Trophoblast cell (in vitro differentiated cells and primary cell): ENCODE data around the gene RAB11FIP5.

Experiments
- DNase-seq, 2 donors: peaks; one replicate each; pipeline ENCODE4 v3.0.0-alpha.2; 2016
- H2AFZ ChIP-seq: 2 replicates; pipeline ENCODE4 v1.6.1; 2013; ENCODE audit warnings: low read length, moderate library complexity, mild to moderate bottlenecking; ENCODE audit not compliant: insufficient read depth, poor library complexity
- H2AK5ac ChIP-seq: 2 replicates; pipeline ENCODE4 v1.6.1; 2013; ENCODE audit warnings: mild to moderate bottlenecking, low read length
- H2BK120ac ChIP-seq: 2 replicates; pipeline ENCODE4 v1.6.1; 2013; ENCODE audit warnings: low read length, mild to moderate bottlenecking, moderate library complexity; ENCODE audit not compliant: insufficient read depth, poor library complexity
- H2BK12ac ChIP-seq: 2 replicates; pipeline ENCODE4 v1.6.1; 2013; ENCODE audit warnings: mild to moderate bottlenecking, low read length, moderate library complexity
- H2BK5ac ChIP-seq: 2 replicates; pipeline ENCODE4 v1.6.1; 2013; ENCODE audit warnings: low read length, low read depth, moderate library complexity, mild to moderate bottlenecking; ENCODE audit not compliant: poor library complexity
- H3K14ac ChIP-seq: 2 replicates; pipeline ENCODE4 v1.6.1; 2013; ENCODE audit warnings: mild to moderate bottlenecking, low read length
- H3K18ac ChIP-seq: 2 replicates; pipeline ENCODE4 v1.6.1; 2013; ENCODE audit warnings: mild to moderate bottlenecking, low read length
- H3K23ac ChIP-seq: 2 replicates; pipeline ENCODE4 v1.6.1; 2013; ENCODE audit warnings: low read length
- H3K27ac ChIP-seq: 2 replicates; pipeline ENCODE4 v1.5.1; 2013; ENCODE audit warnings: low read depth, mild to moderate bottlenecking, inconsistent platforms, low read length, moderate library complexity
- H3K27me3 ChIP-seq: 2 replicates; pipeline ENCODE4 v1.6.1; 2013; ENCODE audit warnings: inconsistent platforms, mild to moderate bottlenecking, low read length, moderate library complexity; ENCODE audit not compliant: insufficient read depth
- H3K36me3 ChIP-seq, 2 experiments: 1 replicate in 1 of 2; 2 replicates in 1 of 2; pipeline ENCODE4 v1.6.1; 2013; ENCODE audit warnings: low read length in 2 of 2, mild to moderate bottlenecking in 2 of 2, moderate library complexity in 1 of 2; ENCODE audit not compliant: insufficient read depth in 2 of 2, control insufficient read depth in 1 of 2
- H3K4ac ChIP-seq: 2 replicates; pipeline ENCODE4 v1.6.1; 2013; ENCODE audit warnings: low read depth, mild to moderate bottlenecking, low read length, moderate library complexity
- H3K4me1 ChIP-seq, 2 experiments: 1 replicate in 1 of 2; 2 replicates in 1 of 2; pipeline ENCODE4 v1.6.1; 2013; ENCODE audit warnings: low read length in 2 of 2, mild to moderate bottlenecking in 2 of 2, moderate library complexity in 1 of 2; ENCODE audit not compliant: insufficient read depth in 2 of 2, control insufficient read depth in 1 of 2
- H3K4me2 ChIP-seq: 2 replicates; pipeline ENCODE4 v1.6.1; 2013; ENCODE audit warnings: inconsistent platforms, mild to moderate bottlenecking, low read length, moderate library complexity
- H3K4me3 ChIP-seq: 2 replicates; pipeline ENCODE4 v1.5.1; 2013; ENCODE audit warnings: mild to moderate bottlenecking, low read depth, low read length, inconsistent platforms
- H3K79me1 ChIP-seq: one replicate; pipeline ENCODE4 v1.6.1; 2013; ENCODE audit warnings: low read length
- H3K79me2 ChIP-seq: 2 replicates; pipeline ENCODE4 v1.6.1; 2013; ENCODE audit warnings: low read length, mild to moderate bottlenecking; ENCODE audit not compliant: control insufficient read depth, insufficient read depth, poor library complexity
- H3K9ac ChIP-seq: 2 replicates; pipeline ENCODE4 v1.6.1; 2013; ENCODE audit warnings: mild to moderate bottlenecking, low read length
- H3K9me3 ChIP-seq: 2 replicates; pipeline ENCODE4 v1.6.1; 2013; ENCODE audit warnings: low read depth, mild to moderate bottlenecking, control low read depth, inconsistent platforms, low read length; ENCODE audit not compliant: insufficient read depth
- H4K12ac ChIP-seq: 2 replicates; pipeline ENCODE4 v1.6.1; 2013; ENCODE audit warnings: low read depth, mild to moderate bottlenecking, low read length, moderate library complexity
- H4K8ac ChIP-seq: 2 replicates; pipeline ENCODE4 v1.6.1; 2013; ENCODE audit warnings: low read depth, mild to moderate bottlenecking, low read length, moderate library complexity
- H4K91ac ChIP-seq: one replicate; pipeline ENCODE4 v1.6.1; 2013; ENCODE audit warnings: low read depth, mild to moderate bottlenecking, low read length, moderate library complexity
- WGBS: extraction: QIAGEN DNeasy Blood & Tissue Kit; methylation state at CpG from one replicate; pipeline ENCODE4 v1.1.7; 2013; ENCODE audit warnings: missing lambda C conversion rate; ENCODE audit not compliant: insufficient read length, insufficient coverage; ENCODE audit errors: extremely low coverage; 5-methylcytosine and 5-hydroxymethylcytosine counted together

RAB11FIP5 gene

GRCh38 chr2:73109431-73110167, 3.1 kb downstream of the RAB11FIP5 start:
- H3K9me3 ChIP-seq, result no peaks in the 10 kb centered on the region
- DNase-seq, result peak; percentile 33 to 48

GRCh38 chr2:73107211-73107926, 5.4 kb downstream of the RAB11FIP5 start:
- H4K91ac ChIP-seq, result no peak overlapping the region
- no peak overlapping the region for H2BK120ac ChIP-seq
- no peaks in the 10 kb centered on the region for H3K27me3 ChIP-seq
- no peak overlapping the region for H2AK5ac ChIP-seq
- H3K79me2 ChIP-seq, result peaks cover 6% of the 10 kb centered on the region
- H2BK12ac ChIP-seq, result no peak overlapping the region
- no peak overlapping the region for H3K18ac ChIP-seq
- no peak overlapping the region for H3K9ac ChIP-seq
- H2AFZ ChIP-seq, result no peak overlapping the region
- H3K4me1 ChIP-seq, result peaks cover 0 to 20% of the 10 kb centered on the region in 2 experiments
- no peak overlapping the region for H4K8ac ChIP-seq
- H4K12ac ChIP-seq, result no peak overlapping the region
- no peak overlapping the region for H3K4ac ChIP-seq
- no peak overlapping the region for H3K27ac ChIP-seq
- H3K23ac ChIP-seq, result no peak overlapping the region
- H3K14ac ChIP-seq, result no peak overlapping the region
- peaks cover 8% of the 10 kb centered on the region for H3K79me1 ChIP-seq
- no peak for DNase-seq
- no peak overlapping the region for H3K4me2 ChIP-seq
- no peaks in the 10 kb centered on the region for H3K9me3 ChIP-seq
- H2BK5ac ChIP-seq, result no peak overlapping the region
- no peak overlapping the region for H3K4me3 ChIP-seq
- WGBS, result no CpG with 5 or more reads among the region's 12 CpGs
- H3K36me3 ChIP-seq, result peaks cover 2% of the 10 kb centered on the region in 2 experiments

More at GRCh38 chr2:73109431-73110167, 3.1 kb downstream of the RAB11FIP5 start:
- Histone ChIP-seq H3K23ac (no peak overlapping the region), H4K12ac (no peak overlapping the region), H3K14ac (no peak overlapping the region), H3K9ac (no peak overlapping the region), H4K8ac (no peak overlapping the region), H3K79me2 (peaks cover 9% of the 10 kb centered on the region), H3K79me1 (peaks cover 12% of the 10 kb centered on the region), H2BK120ac (no peak overlapping the region), H2BK12ac (no peak overlapping the region), H3K4ac (no peak overlapping the region), H4K91ac (no peak overlapping the region), H3K27ac (no peak overlapping the region), H2AK5ac (no peak overlapping the region), H2AFZ (no peak overlapping the region), H2BK5ac (no peak overlapping the region), H3K18ac (no peak overlapping the region), H3K4me1 (peaks cover 0 to 21% of the 10 kb centered on the region in 2 experiments), H3K4me2 (no peak overlapping the region), H3K27me3 (no peaks in the 10 kb centered on the region), H3K4me3 (no peak overlapping the region), H3K36me3 (peaks cover 2% of the 10 kb centered on the region in 2 experiments)
- no CpG with 5 or more reads among the region's 5 CpGs for WGBS

GRCh38 chr2:73106791-73107190, 6.0 kb downstream of the RAB11FIP5 start:
- Histone ChIP-seq H3K14ac (no peak overlapping the region), H4K91ac (no peak overlapping the region)

GRCh38 chr2:73105511-73105971, 7.2 kb downstream of the RAB11FIP5 start:
- H3K23ac ChIP-seq, result no peak overlapping the region

More at GRCh38 chr2:73106791-73107190, 6.0 kb downstream of the RAB11FIP5 start:
- Histone ChIP-seq H3K9ac (no peak overlapping the region), H2BK12ac (no peak overlapping the region), H3K9me3 (no peaks in the 10 kb centered on the region), H3K27ac (no peak overlapping the region), H3K36me3 (peaks cover 2% of the 10 kb centered on the region in 2 experiments), H3K23ac (no peak overlapping the region), H3K79me1 (peaks cover 5% of the 10 kb centered on the region), H2AK5ac (no peak overlapping the region), H2AFZ (no peak overlapping the region), H3K27me3 (no peaks in the 10 kb centered on the region), H3K4me1 (peaks cover 0 to 16% of the 10 kb centered on the region in 2 experiments), H4K12ac (no peak overlapping the region), H3K4ac (no peak overlapping the region), H3K4me2 (no peak overlapping the region), H2BK120ac (no peak overlapping the region), H2BK5ac (no peak overlapping the region), H3K18ac (no peak overlapping the region), H3K4me3 (no peak overlapping the region), H4K8ac (no peak overlapping the region), H3K79me2 (peaks cover 4% of the 10 kb centered on the region)
- WGBS, result no CpG with 5 or more reads among the region's 3 CpGs
- no peak for DNase-seq

More at GRCh38 chr2:73105511-73105971, 7.2 kb downstream of the RAB11FIP5 start:
- Histone ChIP-seq H3K4me1 (peaks cover 0 to 8% of the 10 kb centered on the region in 2 experiments), H2AK5ac (peak overlapping the region; percentile 32), H3K4ac (no peak overlapping the region), H2BK12ac (no peak overlapping the region), H3K14ac (peak overlapping the region; percentile 69), H3K4me3 (no peak overlapping the region), H3K27me3 (no peaks in the 10 kb centered on the region), H3K9ac (no peak overlapping the region), H2BK5ac (no peak overlapping the region), H4K8ac (peak overlapping the region; percentile 33), H2AFZ (no peak overlapping the region), H4K12ac (peak overlapping the region; percentile 56), H3K18ac (peak overlapping the region; percentile 5), H3K79me1 (peaks cover 5% of the 10 kb centered on the region), H3K9me3 (no peaks in the 10 kb centered on the region), H3K4me2 (no peak overlapping the region), H4K91ac (no peak overlapping the region), H3K79me2 (peaks cover 4% of the 10 kb centered on the region), H3K36me3 (peaks cover 2% of the 10 kb centered on the region in 2 experiments), H2BK120ac (peak overlapping the region; percentile 45), H3K27ac (no peak overlapping the region)
- WGBS, result no CpG with 5 or more reads among the region's 2 CpGs
- peak; percentile 89 to 91 for DNase-seq
